Body of pancreas (tissue), 4 donors: ENCODE data around the gene COL5A1.

ENCODE experiments used
- POLR2A ChIP-seq, 3 donors: fragments of 450-650 bp; IDR thresholded peaks; one replicate each; pipeline ENCODE4 v1.6.1; 2016; ENCODE audit warnings: antibody characterized with exemption in 3 of 3, mild to moderate bottlenecking in 2 of 3
- TF ChIP-seq, protein P1 (sequence below), 7 experiments: fragments of 450-650 bp in 4 of 7; fragments of 200-600 bp in 3 of 7; sonication (generic) in 3 of 7; IDR thresholded peaks; one replicate each; pipeline ENCODE4 v1.5.1; 2016 to 2019; ENCODE audit warnings: antibody characterized with exemption in 7 of 7

DNA sequence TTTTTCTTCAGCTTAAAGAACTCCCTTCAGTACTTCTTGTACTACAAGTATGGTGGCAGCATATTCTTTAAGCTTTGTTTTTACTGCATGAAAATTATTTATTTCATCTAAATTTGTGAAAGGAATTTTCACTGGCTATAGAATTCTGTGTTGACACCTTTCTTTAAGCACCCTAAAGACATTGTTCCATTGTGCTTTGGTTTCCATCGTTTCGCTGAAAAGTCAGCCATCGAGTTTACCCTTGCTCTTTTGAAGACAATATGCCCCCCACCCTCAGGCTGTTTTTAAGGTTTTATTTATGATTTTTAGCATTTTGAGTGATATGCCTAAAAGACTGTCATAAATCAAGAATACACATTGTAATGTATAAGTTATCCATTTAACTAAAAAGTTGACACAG, 27.3 kb upstream of the COL5A1 start:
- TF ChIP-seq, protein P1, sequence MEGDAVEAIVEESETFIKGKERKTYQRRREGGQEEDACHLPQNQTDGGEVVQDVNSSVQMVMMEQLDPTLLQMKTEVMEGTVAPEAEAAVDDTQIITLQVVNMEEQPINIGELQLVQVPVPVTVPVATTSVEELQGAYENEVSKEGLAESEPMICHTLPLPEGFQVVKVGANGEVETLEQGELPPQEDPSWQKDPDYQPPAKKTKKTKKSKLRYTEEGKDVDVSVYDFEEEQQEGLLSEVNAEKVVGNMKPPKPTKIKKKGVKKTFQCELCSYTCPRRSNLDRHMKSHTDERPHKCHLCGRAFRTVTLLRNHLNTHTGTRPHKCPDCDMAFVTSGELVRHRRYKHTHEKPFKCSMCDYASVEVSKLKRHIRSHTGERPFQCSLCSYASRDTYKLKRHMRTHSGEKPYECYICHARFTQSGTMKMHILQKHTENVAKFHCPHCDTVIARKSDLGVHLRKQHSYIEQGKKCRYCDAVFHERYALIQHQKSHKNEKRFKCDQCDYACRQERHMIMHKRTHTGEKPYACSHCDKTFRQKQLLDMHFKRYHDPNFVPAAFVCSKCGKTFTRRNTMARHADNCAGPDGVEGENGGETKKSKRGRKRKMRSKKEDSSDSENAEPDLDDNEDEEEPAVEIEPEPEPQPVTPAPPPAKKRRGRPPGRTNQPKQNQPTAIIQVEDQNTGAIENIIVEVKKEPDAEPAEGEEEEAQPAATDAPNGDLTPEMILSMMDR (IDR thresholded peaks at IDR 0.05), result no peak
- TF ChIP-seq POLR2A (IDR thresholded peaks at IDR 0.05), result no peak
